ENCODE data around the gene CLUH.
"Not testable (repeated sequence)": the region's sequence is repeated elsewhere in the genome, so short reads cannot be mapped to it uniquely, and the experiment has no call there.

Gene CLUH

GRCh38 chr17:2688351-2689342, 22.9 kb downstream of the CLUH start:
- DNase-seq (ENCODE audit: low spot score): peak; percentile 14

GRCh38 chr17:2687074-2687418, 24.5 kb downstream of the CLUH start:
- DNase-seq (ENCODE audit: low spot score): no peak

- no peak for DNase-seq (ENCODE audit: low spot score)
These were observed 25.9 kb downstream of the CLUH start for GRCh38 chr17:2685696-2686095.

- DNase-seq (ENCODE audit: low spot score): no peak
These were observed 27.0 kb downstream of the CLUH start for GRCh38 chr17:2684549-2684948.

- no peak for DNase-seq (ENCODE audit: low spot score)
These were observed 27.7 kb downstream of the CLUH start for GRCh38 chr17:2683912-2684311.

DNA sequence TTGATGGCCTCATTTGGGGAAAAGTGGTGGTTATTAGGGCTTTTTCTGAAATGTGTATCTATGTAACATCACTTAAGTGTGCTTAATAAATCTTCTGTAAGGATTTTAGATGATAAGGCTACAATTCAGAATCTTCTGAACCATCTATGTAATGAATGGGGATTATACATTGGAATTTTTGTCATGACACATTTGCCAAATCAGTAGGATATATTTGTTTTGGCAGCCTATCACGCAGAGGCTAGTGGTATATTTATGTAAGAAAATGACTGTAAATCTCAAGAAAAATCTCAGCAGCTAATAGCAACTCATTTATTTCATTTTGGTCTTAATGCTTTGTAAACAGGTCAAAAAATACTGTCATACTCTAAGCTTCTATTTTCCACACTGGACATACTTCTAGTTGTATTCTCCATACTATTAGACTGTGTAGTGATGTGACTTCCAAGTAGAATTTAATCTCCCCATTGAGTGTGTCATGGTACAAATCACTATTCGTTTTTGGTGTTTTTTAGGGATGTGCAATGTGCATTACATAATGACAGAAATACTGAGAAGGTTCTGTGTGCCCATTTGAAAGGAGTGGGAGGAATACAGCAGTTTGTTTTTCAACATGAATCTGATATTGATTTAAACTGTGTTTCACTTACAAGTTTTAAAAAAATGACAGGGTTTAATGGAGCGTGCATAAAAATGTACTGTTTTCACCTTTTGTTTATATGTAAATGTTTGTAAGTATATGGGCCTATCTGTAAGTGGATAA, 29.2 kb downstream of the CLUH start:
- no peak for DNase-seq (ENCODE audit: low spot score)

DNA sequence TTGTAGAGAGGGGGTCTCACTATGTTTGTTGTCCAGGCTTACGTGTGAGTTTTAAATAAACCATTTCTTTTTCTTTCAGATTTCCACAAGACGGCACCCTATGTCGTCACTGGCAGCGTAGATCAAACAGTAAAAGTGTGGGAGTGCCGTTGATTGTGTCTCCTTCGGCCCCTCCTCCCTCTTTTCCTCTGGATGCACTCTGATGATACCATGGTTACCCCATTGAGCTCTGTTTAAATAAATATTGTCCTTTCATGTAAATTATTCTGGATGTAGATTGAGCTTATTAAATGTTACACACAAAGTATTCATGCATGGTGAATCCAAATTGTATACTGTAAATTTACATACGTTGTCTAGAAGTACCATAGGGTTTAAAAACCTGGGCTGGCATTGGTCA, 29.9 kb downstream of the CLUH start:
- DNase-seq (ENCODE audit: low spot score): no peak

- DNase-seq (ENCODE audit: low spot score): no peak
These were observed 30.6 kb downstream of the CLUH start for GRCh38 chr17:2680961-2681360.

- not testable (repeated sequence) for DNase-seq (ENCODE audit: low spot score)
These were observed 32.3 kb downstream of the CLUH start for GRCh38 chr17:2679247-2679646.

GRCh38 chr17:2672026-2672425, 39.5 kb downstream of the CLUH start:
- DNase-seq (ENCODE audit: low spot score): no peak

DNA sequence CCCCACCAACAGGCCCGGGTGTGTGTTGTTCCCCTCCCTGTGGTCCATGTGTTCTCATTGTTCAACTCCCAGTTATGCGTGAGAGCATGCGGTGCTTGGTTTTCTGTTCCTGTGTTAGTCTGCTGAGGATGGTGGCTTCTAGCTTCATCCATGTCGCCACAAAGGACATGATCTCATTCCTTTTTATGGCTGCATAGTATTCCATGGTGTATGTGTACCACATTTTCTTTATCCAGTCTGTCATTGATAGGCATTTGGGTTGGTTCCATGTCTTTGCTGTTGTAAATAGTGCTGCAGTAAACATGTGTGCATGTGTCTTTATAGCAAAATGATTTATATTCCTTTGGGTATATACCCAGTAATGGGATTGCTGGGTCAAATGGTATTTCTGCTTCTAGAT, 51.2 kb downstream of the CLUH start:
- DNase-seq (ENCODE audit: low spot score): not testable (repeated sequence)

- DNase-seq (ENCODE audit: low spot score): not testable (repeated sequence)
These were observed 52.2 kb downstream of the CLUH start for GRCh38 chr17:2659337-2659736.

GRCh38 chr17:2656283-2656682, 55.3 kb downstream of the CLUH start:
- DNase-seq (ENCODE audit: low spot score): no peak

- no peak for DNase-seq (ENCODE audit: low spot score)
These were observed 56.0 kb downstream of the CLUH start for GRCh38 chr17:2655546-2655945.

DNA sequence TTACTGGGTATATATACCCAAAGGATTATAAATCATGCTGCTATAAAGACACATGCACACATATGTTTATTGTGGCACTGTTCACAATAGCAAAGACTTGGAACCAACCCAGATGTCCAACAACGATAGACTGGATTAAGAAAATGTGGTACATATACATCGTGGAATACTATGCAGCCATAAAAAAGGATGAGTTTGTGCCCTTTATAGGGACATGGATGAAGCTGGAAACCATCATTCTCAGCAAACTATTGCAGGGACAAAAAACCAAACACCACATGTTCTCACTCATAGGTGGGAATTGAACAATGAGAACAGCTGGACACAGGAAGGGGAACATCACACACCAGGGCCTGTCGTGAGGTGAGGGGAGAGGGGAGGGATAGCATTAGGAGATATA, 58.7 kb downstream of the CLUH start:
- DNase-seq (ENCODE audit: low spot score): not testable (repeated sequence)

DNA sequence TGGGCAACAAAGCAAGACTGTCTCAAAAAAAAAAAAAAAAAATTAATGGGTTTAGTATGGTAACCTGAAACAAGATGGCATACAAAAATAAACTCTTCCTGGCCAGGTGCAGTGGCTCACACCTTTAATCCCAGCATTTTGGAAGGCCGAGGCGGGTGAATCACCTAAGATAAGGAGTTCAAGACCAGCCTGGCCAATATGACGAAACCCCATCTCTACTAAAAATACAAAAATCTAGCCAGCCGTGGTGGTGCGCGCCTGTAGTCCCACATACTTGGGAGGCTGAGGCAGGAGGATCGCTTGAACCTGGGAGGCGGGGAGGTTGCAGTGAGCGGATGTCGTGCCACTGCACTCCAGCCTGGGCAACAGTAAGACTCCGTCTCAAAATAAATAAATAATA, 62.4 kb downstream of the CLUH start:
- DNase-seq (ENCODE audit: low spot score): no peak

GRCh38 chr17:2647957-2648356, 63.6 kb downstream of the CLUH start:
- no peak for DNase-seq (ENCODE audit: low spot score)

DNA sequence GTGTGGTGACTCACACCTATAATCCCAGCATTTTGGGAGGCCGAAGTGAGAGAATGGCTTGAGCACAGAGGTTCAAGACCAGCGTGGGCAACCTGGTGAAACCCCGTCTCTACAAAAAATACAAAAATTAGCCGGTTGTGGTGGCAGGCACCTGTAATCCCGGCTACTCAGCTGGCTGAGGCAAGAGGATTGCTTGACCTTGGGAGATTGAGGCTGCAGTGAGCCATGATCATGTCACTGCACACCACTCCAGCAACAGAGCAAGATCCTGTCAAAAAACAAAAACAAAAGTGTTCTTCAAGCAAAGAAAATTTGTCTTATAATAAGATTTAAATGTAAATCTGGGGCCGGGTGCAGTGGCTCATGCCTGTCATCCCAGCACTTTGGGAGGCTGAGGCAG, 66.6 kb downstream of the CLUH start:
- DNase-seq (ENCODE audit: low spot score): no peak

Data from SW480 (cell line).